Body of pancreas (tissue), 4 donors: ENCODE data around the gene CUL9. TPM values are rescaled to one million over a fixed set of nuclear protein-coding genes. Genes with fewer than 3 reads are reported as not detected.

Source experiments
- ATAC-seq: fragments of 150-250 bp; one replicate; pipeline ENCODE4 v1.9.1; 2016
- DNase-seq, 4 donors: peaks; one replicate each; pipeline ENCODE4 v3.0.0-alpha.2; 2019
- H3K27ac ChIP-seq, 4 donors: fragments of 200-600 bp; sonication (generic); 1 replicate in 3 of 4; 2 replicates in 1 of 4; pipeline versions ENCODE4 v1.5.1 to v1.6.1; 2016 to 2019; ENCODE audit warnings: mild to moderate bottlenecking in 1 of 4, mixed read lengths in 1 of 4, moderate library complexity in 1 of 4
- H3K27me3 ChIP-seq, 2 donors: fragments of 200-600 bp; sonication (generic); one replicate each; pipeline ENCODE4 v1.6.0; 2016; ENCODE audit warnings: mild to moderate bottlenecking in 1 of 2
- H3K36me3 ChIP-seq, 2 donors: fragments of 200-600 bp; sonication (generic); replicated peaks in 1 of 2; 2 replicates each; pipeline ENCODE4 v1.5.1; 2016; ENCODE audit warnings: low read depth in 2 of 2; ENCODE audit not compliant: insufficient read depth in 1 of 2
- H3K4me1 ChIP-seq: fragments of 200-600 bp; sonication (generic); one replicate; pipeline ENCODE4 v1.6.0; 2016
- H3K4me3 ChIP-seq, 2 donors: fragments of 200-600 bp; sonication (generic); 1 replicate in 1 of 2; 2 replicates in 1 of 2; pipeline ENCODE4 v1.5.1; 2016 to 2019
- H3K9me3 ChIP-seq, 3 donors: fragments of 200-600 bp; sonication (generic); 1 replicate in 2 of 3; 2 replicates in 1 of 3; pipeline ENCODE4 v1.5.1; 2016
- CTCF ChIP-seq, 7 experiments: fragments of 450-650 bp in 4 of 7; fragments of 200-600 bp in 3 of 7; sonication (generic) in 3 of 7; IDR thresholded peaks; one replicate each; pipeline ENCODE4 v1.5.1; 2016 to 2019; ENCODE audit warnings: antibody characterized with exemption in 7 of 7
- POLR2A ChIP-seq, 3 donors: fragments of 450-650 bp; IDR thresholded peaks; one replicate each; pipeline ENCODE4 v1.6.1; 2016; ENCODE audit warnings: antibody characterized with exemption in 3 of 3, mild to moderate bottlenecking in 2 of 3
- whole genome bisulfite sequencing, 2 donors: methylation state at CpG; one replicate each; pipeline ENCODE4 v1.1.5; 2017; 5-methylcytosine and 5-hydroxymethylcytosine counted together
- intact Hi-C: fragments of 100-400 bp; cut with DNase I; formaldehyde crosslinking; loops from one replicate; pipeline ENCODE4 v1.15.1; 2023
- total RNA-seq, 2 donors: library from RNA; depleted of rRNA; stranded (reverse); fragments of >200 nt; gene quantifications; one replicate each; pipeline ENCODE4 v1.1.0, GENCODE V29; 2016

The CUL9 gene
- total RNA-seq, 2 donors from 2014 or later, result 34.8 to 84.4 TPM

- no peak overlapping the region for H3K27ac ChIP-seq
- H3K4me1 ChIP-seq, result peaks cover 28% of the 10 kb centered on the region
- no peak overlapping the region for H3K4me3 ChIP-seq
- TF ChIP-seq CTCF (IDR thresholded peaks at IDR 0.05), result no peak
- no peak for TF ChIP-seq POLR2A (IDR thresholded peaks at IDR 0.05)
- no peaks in the 10 kb centered on the region for H3K9me3 ChIP-seq
- H3K36me3 ChIP-seq, result peaks cover 4 to 12% of the 10 kb centered on the region in 2 donors
- H3K27me3 ChIP-seq, result no peaks in the 10 kb centered on the region
- 78 to 88% methylated on average over 8 to 11 of the region's 11 CpGs for WGBS, 2 donors
- intact Hi-C loops, result no loop called here
- ATAC-seq (no peak), DNase-seq (no peak)
Observed at GRCh38 chr6:43175676-43176422, 6.1 kb upstream of the CUL9 start.

- ATAC-seq (no peak), DNase-seq (no peak)
- Histone ChIP-seq H3K9me3 (no peaks in the 10 kb centered on the region), H3K4me1 (peaks cover 30% of the 10 kb centered on the region), H3K4me3 (no peak overlapping the region), H3K27ac (no peak overlapping the region), H3K36me3 (peaks cover 4 to 12% of the 10 kb centered on the region in 2 donors), H3K27me3 (no peaks in the 10 kb centered on the region)
- intact Hi-C loops, result no loop called here
- WGBS, 2 donors, result 84 to 98% methylated on average over 5 to 6 of the region's 6 CpGs
- TF ChIP-seq CTCF (IDR thresholded peaks at IDR 0.05) (no peak), POLR2A (IDR thresholded peaks at IDR 0.05) (no peak)
Observed at GRCh38 chr6:43176423-43176786, 5.6 kb upstream of the CUL9 start.

GRCh38 chr6:43178150-43178549 lies 3.8 kb upstream of the CUL9 start:
- TF ChIP-seq POLR2A (IDR thresholded peaks at IDR 0.05), result no peak
- no peak for TF ChIP-seq CTCF (IDR thresholded peaks at IDR 0.05)
- intact Hi-C loops, result no loop called here
- Histone ChIP-seq H3K27me3 (no peaks in the 10 kb centered on the region), H3K36me3 (peaks cover 4 to 12% of the 10 kb centered on the region in 2 donors), H3K4me3 (no peak overlapping the region), H3K9me3 (no peaks in the 10 kb centered on the region), H3K27ac (no peak overlapping the region), H3K4me1 (peaks cover 35% of the 10 kb centered on the region)
- 86 to 92% methylated on average over 12 of the region's 12 CpGs for WGBS, 2 donors
- DNase-seq (no peak), ATAC-seq (no peak)

GRCh38 chr6:43178951-43179830 lies 2.8 kb upstream of the CUL9 start:
- Histone ChIP-seq H3K36me3 (peaks cover 4 to 12% of the 10 kb centered on the region in 2 donors), H3K27me3 (no peaks in the 10 kb centered on the region), H3K4me1 (peaks cover 29% of the 10 kb centered on the region), H3K27ac (no peak overlapping the region), H3K9me3 (no peaks in the 10 kb centered on the region), H3K4me3 (no peak overlapping the region)
- intact Hi-C loops, result no loop called here
- no peak for ATAC-seq
- TF ChIP-seq POLR2A (IDR thresholded peaks at IDR 0.05) (no peak), CTCF (IDR thresholded peaks at IDR 0.05) (no peak)
- no peak for DNase-seq
- 90 to 93% methylated on average over 19 to 20 of the region's 20 CpGs for WGBS, 2 donors
